Measurements from ENCODE around the gene IQGAP2. TPM values are rescaled to one million over a fixed set of nuclear protein-coding genes. Genes with fewer than 3 reads are reported as not detected.

The IQGAP2 gene
- total and polyA plus RNA-seq, 3 donors from 2014 or later = 33.5 to 78.6 (median 60.2) TPM

- TF ChIP-seq CTCF (IDR thresholded peaks at IDR 0.05) (no peak), POLR2A (IDR thresholded peaks at IDR 0.05) (no peak)
- H3K4me1 ChIP-seq = no peaks in the 10 kb centered on the region
- WGBS, 2 donors = 73 to 87% methylated on average over 5 of the region's 5 CpGs
- no peaks in the 10 kb centered on the region for H3K27me3 ChIP-seq
- no peaks in the 10 kb centered on the region for H3K36me3 ChIP-seq (ENCODE audit: low read depth, missing control alignments)
- intact Hi-C loops (cut with DNase I; ENCODE audit: low total_unique reads) = no loop called here
- H3K4me3 ChIP-seq = no peak overlapping the region
- H3K9me3 ChIP-seq = no peaks in the 10 kb centered on the region
- H3K27ac ChIP-seq = no peak overlapping the region
- no peak for DNase-seq
Measured at GRCh38 chr5:76612942-76613341, 209.9 kb downstream of the IQGAP2 start.

GRCh38 chr5:76615759-76616158, 212.7 kb downstream of the IQGAP2 start:
- H3K4me3 ChIP-seq = no peak overlapping the region
- TF ChIP-seq CTCF (IDR thresholded peaks at IDR 0.05) (no peak), POLR2A (IDR thresholded peaks at IDR 0.05) (no peak)
- no peaks in the 10 kb centered on the region for H3K4me1 ChIP-seq
- intact Hi-C loops (cut with DNase I; ENCODE audit: low total_unique reads) = no loop called here
- DNase-seq = no peak
- H3K27me3 ChIP-seq = no peaks in the 10 kb centered on the region
- H3K9me3 ChIP-seq = no peaks in the 10 kb centered on the region
- no peak overlapping the region for H3K27ac ChIP-seq
- WGBS, 2 donors = 73 to 88% methylated on average over 2 of the region's 2 CpGs
- no peaks in the 10 kb centered on the region for H3K36me3 ChIP-seq (ENCODE audit: low read depth, missing control alignments)

GRCh38 chr5:76616206-76616605, 213.1 kb downstream of the IQGAP2 start:
- WGBS, 2 donors = 82 to 85% methylated on average over 2 of the region's 2 CpGs
- TF ChIP-seq POLR2A (IDR thresholded peaks at IDR 0.05) (no peak), CTCF (IDR thresholded peaks at IDR 0.05) (no peak)
- intact Hi-C loops (cut with DNase I; ENCODE audit: low total_unique reads) = no loop called here
- H3K27ac ChIP-seq = no peak overlapping the region
- H3K9me3 ChIP-seq = no peaks in the 10 kb centered on the region
- no peak for DNase-seq
- no peaks in the 10 kb centered on the region for H3K27me3 ChIP-seq
- H3K4me3 ChIP-seq = no peak overlapping the region
- H3K36me3 ChIP-seq (ENCODE audit: low read depth, missing control alignments) = no peaks in the 10 kb centered on the region
- H3K4me1 ChIP-seq = no peaks in the 10 kb centered on the region

- Histone ChIP-seq H3K9me3 (no peaks in the 10 kb centered on the region), H3K27me3 (no peaks in the 10 kb centered on the region), H3K27ac (no peak overlapping the region), H3K4me3 (no peak overlapping the region), H3K36me3 (ENCODE audit: low read depth, missing control alignments) (no peaks in the 10 kb centered on the region), H3K4me1 (no peaks in the 10 kb centered on the region)
- TF ChIP-seq CTCF (IDR thresholded peaks at IDR 0.05) (no peak), POLR2A (IDR thresholded peaks at IDR 0.05) (no peak)
- 80 to 81% methylated on average over 4 of the region's 4 CpGs for WGBS, 2 donors
- intact Hi-C loops (cut with DNase I; ENCODE audit: low total_unique reads) = no loop called here
- no peak for DNase-seq
Measured at GRCh38 chr5:76617229-76617628, 214.1 kb downstream of the IQGAP2 start.

- intact Hi-C loops (cut with DNase I; ENCODE audit: low total_unique reads) = no loop called here
- H3K9me3 ChIP-seq = no peaks in the 10 kb centered on the region
- no peak for DNase-seq
- no peaks in the 10 kb centered on the region for H3K36me3 ChIP-seq (ENCODE audit: low read depth, missing control alignments)
- no peak overlapping the region for H3K27ac ChIP-seq
- no peaks in the 10 kb centered on the region for H3K27me3 ChIP-seq
- TF ChIP-seq POLR2A (IDR thresholded peaks at IDR 0.05) (no peak), CTCF (IDR thresholded peaks at IDR 0.05) (no peak)
- WGBS, 2 donors = 89 to 92% methylated on average over 4 of the region's 4 CpGs
- no peak overlapping the region for H3K4me3 ChIP-seq
- no peaks in the 10 kb centered on the region for H3K4me1 ChIP-seq
Measured at GRCh38 chr5:76617675-76618074, 214.6 kb downstream of the IQGAP2 start.

All from testis (tissue), 3 donors.